NCI-H82 treated with DMSO at 0.1 percent for 48 hours (cell line): ENCODE data around the gene KIDINS220.

Experiments
- DNase-seq: peaks from one replicate; lab custom pipeline; 2025; ENCODE audit not compliant: unreplicated experiment; lab: John Stamatoyannopoulos, UW

The KIDINS220 gene

DNA sequence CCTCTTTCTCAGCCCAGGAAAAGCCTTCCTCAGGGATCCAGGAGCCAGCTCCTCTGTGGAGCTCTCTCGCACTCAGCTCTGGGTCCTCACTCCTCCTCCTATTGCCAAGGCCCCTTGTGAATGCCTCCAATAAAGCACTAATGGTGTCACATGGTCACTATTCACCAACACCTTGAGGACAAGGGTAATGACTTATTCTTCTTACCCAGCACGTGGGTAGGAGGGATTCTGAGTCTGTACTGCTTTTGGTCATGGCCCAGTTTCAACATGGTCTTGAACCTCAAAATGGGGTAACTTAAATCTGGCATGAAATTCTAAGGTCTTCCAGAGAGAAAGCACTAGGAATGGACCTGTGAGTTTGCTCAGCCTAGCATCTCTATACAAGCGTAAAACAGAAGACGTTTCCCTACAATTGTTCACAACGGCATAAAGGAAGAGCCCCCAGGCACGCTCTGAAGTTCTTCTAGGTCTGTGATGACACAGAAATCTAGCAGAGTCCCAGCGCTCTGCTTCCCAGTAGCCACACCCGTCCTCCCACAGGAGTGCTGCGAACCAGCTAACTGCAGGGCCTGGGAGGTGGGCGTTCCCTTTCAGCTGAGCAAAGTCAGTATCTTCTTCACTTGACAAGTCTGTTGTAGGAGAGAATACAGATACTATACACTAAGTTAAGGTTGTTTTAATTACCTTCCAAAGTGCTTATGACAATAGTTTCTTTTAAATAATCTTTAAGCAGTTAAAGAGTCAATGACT, 14.6 kb upstream of the KIDINS220 start:
- no peak for DNase-seq

GRCh38 chr2:8850845-8851487, 13.6 kb upstream of the KIDINS220 start:
- DNase-seq = no peak

GRCh38 chr2:8849327-8849726, 11.9 kb upstream of the KIDINS220 start:
- no peak for DNase-seq

DNA sequence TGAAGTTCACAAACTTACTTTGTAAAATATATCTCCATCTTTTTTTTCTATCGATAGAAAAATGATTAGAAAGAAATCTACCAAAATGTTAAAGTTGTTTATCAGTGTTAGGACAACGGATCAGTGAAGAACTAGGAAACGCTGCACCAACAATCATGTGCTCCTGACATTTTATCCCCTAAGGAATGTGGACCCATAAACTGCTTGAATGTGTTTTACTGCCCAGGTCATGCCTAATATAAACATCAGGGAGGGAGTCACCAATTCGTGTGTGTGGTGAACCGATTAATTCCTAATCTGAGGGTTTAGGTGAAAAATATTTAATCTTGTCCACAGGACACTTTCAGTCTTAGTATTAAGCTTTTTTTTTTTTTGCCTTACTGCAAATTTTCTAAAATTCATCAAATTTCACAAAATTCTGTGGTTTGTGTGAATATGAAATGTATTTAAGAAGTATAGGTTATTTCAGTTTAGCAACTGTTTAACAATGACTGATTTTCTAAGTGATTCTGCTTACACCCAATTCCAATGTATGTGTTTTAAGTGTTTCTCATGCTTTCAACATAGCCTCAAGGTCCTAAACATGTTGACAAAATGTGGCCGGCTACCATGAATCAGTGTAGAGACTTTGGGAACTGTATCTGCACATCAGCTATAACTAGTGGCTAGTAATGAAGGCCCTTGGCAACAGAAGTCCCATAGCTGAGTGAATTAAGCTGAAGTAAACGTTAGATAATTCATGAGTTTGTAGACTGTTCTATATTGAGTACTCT, 11.1 kb upstream of the KIDINS220 start:
- no peak for DNase-seq

- no peak for DNase-seq
Measured at GRCh38 chr2:8847400-8847799, 10.0 kb upstream of the KIDINS220 start.

- no peak for DNase-seq
Measured at GRCh38 chr2:8841932-8842331, 4.5 kb upstream of the KIDINS220 start.

- DNase-seq = no peak
Measured at GRCh38 chr2:8840475-8841091, 3.2 kb upstream of the KIDINS220 start.

GRCh38 chr2:8839189-8839965, 2.0 kb upstream of the KIDINS220 start:
- DNase-seq = no peak

- DNase-seq = no peak
Measured at GRCh38 chr2:8837795-8838140, 355 bp upstream of the KIDINS220 start.

- DNase-seq = no peak
Measured at GRCh38 chr2:8835279-8835678, 2.1 kb downstream of the KIDINS220 start.

DNA sequence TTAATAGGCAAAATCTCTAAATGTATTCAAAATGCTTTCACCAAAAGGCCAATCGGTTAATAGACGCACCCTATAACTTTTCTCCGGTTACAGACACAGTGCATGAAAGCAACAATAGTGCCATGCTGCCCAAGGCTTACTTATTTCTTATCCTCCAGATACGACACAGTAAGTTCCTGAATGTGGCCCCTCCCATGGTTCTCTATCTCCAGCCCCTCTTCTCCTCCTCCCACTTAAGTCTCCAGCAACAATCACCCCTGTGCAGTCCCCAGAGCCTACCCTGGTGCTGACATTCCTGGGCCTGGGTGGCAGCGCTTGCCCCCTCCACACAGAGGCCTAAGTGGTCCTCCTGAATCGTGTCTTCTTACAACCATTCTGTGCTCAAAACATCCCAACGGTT, 3.6 kb downstream of the KIDINS220 start:
- no peak for DNase-seq

DNA sequence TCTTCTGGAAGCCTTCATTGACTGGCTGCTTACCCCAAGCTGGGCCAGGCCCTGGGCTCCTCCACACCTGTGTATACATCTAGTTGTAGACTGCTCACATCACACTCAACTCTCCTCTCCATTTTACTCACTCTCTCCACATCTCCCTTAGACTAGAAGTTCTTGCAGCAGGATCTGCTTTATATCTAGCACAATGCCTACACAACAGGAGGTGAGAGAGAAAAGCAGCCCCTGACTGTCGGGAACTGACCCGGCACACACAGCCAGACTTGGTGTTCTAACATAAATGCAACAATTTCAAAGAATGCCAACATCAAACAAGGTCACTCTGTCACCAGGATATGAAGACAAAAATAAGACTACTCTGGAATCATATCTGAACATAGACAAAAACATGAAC, 5.9 kb downstream of the KIDINS220 start:
- no peak for DNase-seq

DNA sequence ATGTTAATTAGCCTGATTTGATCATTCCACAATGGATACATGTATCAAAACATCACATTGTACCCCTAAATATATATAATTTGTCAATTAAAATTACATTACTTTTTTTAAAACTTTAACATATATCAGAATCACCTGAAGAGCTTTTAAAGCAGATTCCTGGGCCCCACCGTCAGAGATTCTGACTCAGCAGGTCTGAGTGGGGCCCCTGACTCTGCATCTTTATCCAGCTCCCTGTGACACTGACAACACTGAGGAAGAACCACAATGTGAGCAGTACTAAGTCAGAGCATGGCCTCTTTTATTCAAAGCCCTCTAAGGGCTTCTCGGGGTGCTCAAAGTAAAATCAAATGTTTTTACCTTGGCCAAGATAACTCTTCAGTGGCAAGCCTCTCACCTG, 9.7 kb downstream of the KIDINS220 start:
- DNase-seq = no peak

- no peak for DNase-seq
Measured at GRCh38 chr2:8822218-8822617, 15.2 kb downstream of the KIDINS220 start.

GRCh38 chr2:8821276-8822217, 15.9 kb downstream of the KIDINS220 start:
- DNase-seq = no peak

DNA sequence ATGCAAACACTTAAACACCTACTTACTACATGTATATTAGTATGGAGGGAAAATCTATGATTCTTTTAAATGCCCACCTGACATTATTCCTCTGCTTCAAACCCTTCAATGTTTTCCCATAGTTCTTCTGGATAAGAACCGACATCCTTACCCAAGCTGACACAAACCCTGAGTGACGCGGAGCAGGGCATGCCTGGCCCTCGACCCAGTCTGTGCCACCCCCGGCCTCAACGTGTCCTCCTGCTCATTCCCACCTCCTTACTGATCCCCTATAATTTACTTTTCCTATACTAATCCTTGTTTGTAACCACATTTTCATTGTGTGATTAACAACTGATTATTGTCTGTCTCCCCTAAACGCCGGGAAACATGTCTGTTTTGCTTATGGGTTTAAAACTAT, 17.5 kb downstream of the KIDINS220 start:
- DNase-seq = no peak

GRCh38 chr2:8819194-8819593, 18.2 kb downstream of the KIDINS220 start:
- DNase-seq = no peak

GRCh38 chr2:8817221-8817620, 20.2 kb downstream of the KIDINS220 start:
- DNase-seq = no peak

GRCh38 chr2:8806885-8807704, 30.3 kb downstream of the KIDINS220 start:
- no peak for DNase-seq
